OCI-LY3 (cell line): ENCODE results near the gene TRIM28.

Experiments used
- H2AFZ ChIP-seq: fragments of 200-600, 300-600 bp; shearing (Covaris generic); 2 replicates; pipeline ENCODE4 v1.6.0; 2014; ENCODE audit warnings: antibody characterized with exemption, low read depth, low read length
- H3K27ac ChIP-seq: fragments of 200-600, 300-600 bp; sonication (generic); 2 replicates; pipeline ENCODE4 v1.5.1; 2014; ENCODE audit warnings: mild to moderate bottlenecking, low read length, moderate library complexity, mixed read lengths
- H3K27me3 ChIP-seq: fragments of 200-600, 300-600 bp; sonication (generic); 2 replicates; pipeline ENCODE4 v1.6.1; 2014; ENCODE audit warnings: low read depth, low read length, mixed read lengths
- H3K36me3 ChIP-seq: fragments of 200-600, 300-600 bp; sonication (generic); replicated peaks from 2 replicates; pipeline ENCODE3; 2014; ENCODE audit warnings: low read depth, low read length, mixed read lengths
- H3K4me1 ChIP-seq: fragments of 300-600, 200-600 bp; sonication (generic); 2 replicates; pipeline ENCODE4 v1.6.1; 2014; ENCODE audit warnings: low read length, mixed read lengths
- H3K4me2 ChIP-seq: fragments of 200-600, 300-600 bp; sonication (generic); 2 replicates; pipeline ENCODE4 v1.6.1; 2014; ENCODE audit warnings: low read length, mixed read lengths
- H3K4me3 ChIP-seq: fragments of 300-600, 200-600 bp; sonication (generic); 2 replicates; pipeline ENCODE4 v1.5.1; 2014; ENCODE audit warnings: antibody characterized with exemption, mild to moderate bottlenecking, low read length, moderate library complexity
- H3K79me2 ChIP-seq: fragments of 300-600, 200-600 bp; shearing (Covaris generic); 2 replicates; pipeline ENCODE4 v1.6.1; 2014; ENCODE audit warnings: mild to moderate bottlenecking, low read length, mixed read lengths
- H3K9ac ChIP-seq: fragments of 300-600, 200-600 bp; shearing (Covaris generic); 2 replicates; pipeline ENCODE4 v1.6.0; 2014; ENCODE audit warnings: mild to moderate bottlenecking, low read length, moderate library complexity
- H3K9me3 ChIP-seq: fragments of 200-600, 300-600 bp; shearing (Covaris generic); 2 replicates; pipeline ENCODE4 v1.6.1; 2014; ENCODE audit warnings: low read length, mixed read lengths; ENCODE audit not compliant: insufficient read depth
- H4K20me1 ChIP-seq: fragments of 200-600, 300-600 bp; sonication (generic); 2 replicates; pipeline ENCODE4 v1.6.1; 2016; ENCODE audit warnings: low read length, mixed read lengths; ENCODE audit not compliant: insufficient read depth
- CTCF ChIP-seq: fragments of 200-600, 300-600 bp; sonication (generic); IDR thresholded peaks from 2 replicates; pipeline ENCODE4 v1.5.1; 2014; ENCODE audit warnings: antibody characterized with exemption, low read length, low read depth
- EZH2phosphoT487 ChIP-seq: fragments of 200-600 bp; shearing (Covaris generic); IDR thresholded peaks from 2 replicates; pipeline ENCODE4 v1.6.1; 2018; ENCODE audit warnings: antibody characterized with exemption, mixed run types, low read depth

TRIM28 gene

DNA sequence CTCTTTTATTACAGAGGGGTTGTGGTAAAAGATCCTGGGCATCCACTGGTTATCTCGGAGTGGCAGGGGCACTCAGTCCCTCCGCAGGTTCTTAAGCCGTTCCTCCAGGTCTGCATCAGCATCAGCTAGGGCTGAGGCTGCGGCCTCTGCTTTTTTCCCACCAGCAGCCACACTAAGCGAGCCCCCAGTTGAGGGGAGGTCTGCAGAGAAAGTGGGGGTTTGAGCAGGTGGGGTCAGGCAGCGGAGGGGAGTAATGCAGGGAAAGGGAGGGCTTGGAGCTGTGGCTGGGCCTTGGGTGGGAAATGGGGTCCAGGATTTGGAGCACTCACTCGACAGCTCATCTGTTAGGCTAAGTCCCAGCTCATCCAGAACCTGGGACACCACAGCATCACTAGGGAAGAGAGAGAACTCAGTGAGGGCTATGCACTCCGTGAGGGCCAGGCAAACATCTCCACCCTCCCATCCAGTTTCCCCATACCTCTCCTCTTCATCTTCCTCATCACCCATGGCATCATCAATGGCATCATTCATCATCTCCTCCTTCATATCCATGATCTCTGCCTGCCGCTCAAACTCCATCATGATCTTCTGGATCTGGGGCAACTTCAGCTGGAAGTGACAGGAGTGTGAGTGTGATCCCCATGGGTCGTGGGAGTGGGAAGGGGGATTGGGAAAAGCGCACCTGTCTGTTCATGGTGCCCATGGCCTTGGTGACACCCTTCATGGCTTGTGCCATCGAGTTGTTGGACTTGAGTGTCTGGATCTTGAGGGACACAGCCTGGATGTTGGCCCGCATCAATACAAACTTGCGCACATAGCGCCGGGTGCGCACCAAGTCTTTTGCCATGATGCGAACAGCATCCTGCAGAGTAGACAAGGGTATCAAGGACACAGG is 8.0 kb downstream of the TRIM28 start:
- no peaks in the 10 kb centered on the region for H3K9me3 ChIP-seq
- TF ChIP-seq EZH2phosphoT487 (no peak), CTCF (no peak)
- no peak overlapping the region for H2AFZ ChIP-seq
- H3K9ac ChIP-seq: no peak overlapping the region
- H3K27ac ChIP-seq: no peak overlapping the region
- H3K79me2 ChIP-seq: peaks cover 73% of the 10 kb centered on the region
- peaks cover 74% of the 10 kb centered on the region for H3K36me3 ChIP-seq
- H3K4me1 ChIP-seq: peaks cover 18% of the 10 kb centered on the region
- no peaks in the 10 kb centered on the region for H3K27me3 ChIP-seq
- no peak overlapping the region for H3K4me3 ChIP-seq
- peaks cover 37% of the 10 kb centered on the region for H4K20me1 ChIP-seq
- H3K4me2 ChIP-seq: no peak overlapping the region

GRCh38 chr19:58552655-58553054 is 8.8 kb downstream of the TRIM28 start:
- no peak overlapping the region for H2AFZ ChIP-seq
- H3K27ac ChIP-seq: no peak overlapping the region
- H3K4me2 ChIP-seq: no peak overlapping the region
- H3K4me1 ChIP-seq: peaks cover 23% of the 10 kb centered on the region
- H3K9ac ChIP-seq: no peak overlapping the region
- peaks cover 66% of the 10 kb centered on the region for H3K36me3 ChIP-seq
- H4K20me1 ChIP-seq: peaks cover 29% of the 10 kb centered on the region
- H3K4me3 ChIP-seq: no peak overlapping the region
- H3K79me2 ChIP-seq: peaks cover 73% of the 10 kb centered on the region
- no peaks in the 10 kb centered on the region for H3K27me3 ChIP-seq
- TF ChIP-seq EZH2phosphoT487 (no peak), CTCF (no peak)
- H3K9me3 ChIP-seq: no peaks in the 10 kb centered on the region

GRCh38 chr19:58553799-58554493 is 10.1 kb downstream of the TRIM28 start:
- H3K9me3 ChIP-seq: no peaks in the 10 kb centered on the region
- TF ChIP-seq CTCF (no peak), EZH2phosphoT487 (no peak)
- H2AFZ ChIP-seq: no peak overlapping the region
- peaks cover 23% of the 10 kb centered on the region for H3K4me1 ChIP-seq
- H3K4me3 ChIP-seq: peak overlapping the region; percentile 84
- H3K27me3 ChIP-seq: no peaks in the 10 kb centered on the region
- peaks cover 21% of the 10 kb centered on the region for H4K20me1 ChIP-seq
- H3K79me2 ChIP-seq: peaks cover 66% of the 10 kb centered on the region
- peak overlapping the region; percentile 80 for H3K9ac ChIP-seq
- peak overlapping the region; percentile 85 for H3K4me2 ChIP-seq
- peak overlapping the region; percentile 82 for H3K27ac ChIP-seq
- H3K36me3 ChIP-seq: peaks cover 53% of the 10 kb centered on the region
